Right forelimb (tissue), 1 donor: Measurements from ENCODE around the gene SIMC1.

Experiments
- DNase-seq: peaks from one replicate; pipeline ENCODE4 v3.0.0-alpha.2; 2018

SIMC1 gene

GRCh38 chr5:176389135-176390123 lies 151.2 kb downstream of the SIMC1 start:
- no peak for DNase-seq

GRCh38 chr5:176391479-176391878 lies 153.3 kb downstream of the SIMC1 start:
- DNase-seq: no peak

- DNase-seq: no peak
These were observed 153.8 kb downstream of the SIMC1 start for GRCh38 chr5:176391999-176392398.

- DNase-seq: no peak
These were observed 154.3 kb downstream of the SIMC1 start for GRCh38 chr5:176392526-176392925.

GRCh38 chr5:176394096-176394495 lies 155.9 kb downstream of the SIMC1 start:
- no peak for DNase-seq

GRCh38 chr5:176394881-176395675 lies 156.9 kb downstream of the SIMC1 start:
- no peak for DNase-seq
